ENCODE measurements around the gene SEBOX.
A peak's percentile ranks its signal among the peaks of the same experiment; 100 is the strongest.

SEBOX gene, protein sequence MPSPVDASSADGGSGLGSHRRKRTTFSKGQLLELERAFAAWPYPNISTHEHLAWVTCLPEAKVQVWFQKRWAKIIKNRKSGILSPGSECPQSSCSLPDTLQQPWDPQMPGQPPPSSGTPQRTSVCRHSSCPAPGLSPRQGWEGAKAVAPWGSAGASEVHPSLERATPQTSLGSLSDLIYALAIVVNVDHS

DNA sequence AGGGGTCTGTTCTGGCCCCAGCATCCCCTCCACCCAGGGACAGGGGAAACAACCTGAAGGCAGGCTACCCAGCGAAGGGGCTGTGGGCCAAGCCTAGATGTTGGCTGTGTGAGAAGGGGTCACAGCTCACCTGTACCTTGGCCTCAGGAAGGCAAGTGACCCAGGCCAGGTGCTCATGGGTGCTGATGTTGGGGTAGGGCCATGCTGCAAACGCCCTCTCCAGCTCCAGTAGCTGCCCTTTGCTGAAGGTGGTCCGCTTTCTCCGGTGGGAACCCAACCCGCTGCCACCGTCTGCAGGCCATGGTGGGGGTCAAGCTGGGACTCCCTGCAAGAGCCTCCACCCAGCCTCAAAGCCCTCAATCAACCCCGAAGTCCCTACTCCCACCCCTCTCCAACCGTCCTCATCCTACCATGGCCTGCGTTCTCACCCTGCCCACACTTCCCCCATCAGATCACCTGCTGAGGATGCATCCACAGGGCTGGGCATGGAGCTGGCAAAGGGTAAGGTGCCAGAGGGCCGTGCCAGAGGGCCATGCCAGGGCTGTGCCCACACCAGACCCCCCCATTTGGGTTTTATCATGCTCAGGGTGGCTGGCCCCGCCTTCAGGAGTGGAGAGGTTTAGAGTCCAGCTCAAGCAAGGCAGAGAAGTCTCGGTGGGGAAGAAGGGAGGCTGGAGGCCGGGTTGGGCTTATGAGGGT is at the start of gene SEBOX:
TSS of gene SEBOX (minus strand) at position 535 of the 699 bp plus-strand sequence. CDS start at position 487, 48 bp downstream.
- POLR2A ChIA-PET = interaction anchor here (1.0 kb wide), 1 partner anchor 18 kb away, joined by 3 read pairs; no protein-coding TSS in a partner anchor
- TF ChIP-seq, protein P1, sequence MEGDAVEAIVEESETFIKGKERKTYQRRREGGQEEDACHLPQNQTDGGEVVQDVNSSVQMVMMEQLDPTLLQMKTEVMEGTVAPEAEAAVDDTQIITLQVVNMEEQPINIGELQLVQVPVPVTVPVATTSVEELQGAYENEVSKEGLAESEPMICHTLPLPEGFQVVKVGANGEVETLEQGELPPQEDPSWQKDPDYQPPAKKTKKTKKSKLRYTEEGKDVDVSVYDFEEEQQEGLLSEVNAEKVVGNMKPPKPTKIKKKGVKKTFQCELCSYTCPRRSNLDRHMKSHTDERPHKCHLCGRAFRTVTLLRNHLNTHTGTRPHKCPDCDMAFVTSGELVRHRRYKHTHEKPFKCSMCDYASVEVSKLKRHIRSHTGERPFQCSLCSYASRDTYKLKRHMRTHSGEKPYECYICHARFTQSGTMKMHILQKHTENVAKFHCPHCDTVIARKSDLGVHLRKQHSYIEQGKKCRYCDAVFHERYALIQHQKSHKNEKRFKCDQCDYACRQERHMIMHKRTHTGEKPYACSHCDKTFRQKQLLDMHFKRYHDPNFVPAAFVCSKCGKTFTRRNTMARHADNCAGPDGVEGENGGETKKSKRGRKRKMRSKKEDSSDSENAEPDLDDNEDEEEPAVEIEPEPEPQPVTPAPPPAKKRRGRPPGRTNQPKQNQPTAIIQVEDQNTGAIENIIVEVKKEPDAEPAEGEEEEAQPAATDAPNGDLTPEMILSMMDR (IDR thresholded peaks at IDR 0.05; ENCODE audit: insufficient read depth, low read length, missing control alignments) = no peak
- DNase-seq (ENCODE audit: low read depth, low spot score) = no peak
- CTCF ChIA-PET = no interaction called here
- no peak within 1 kb of the TSS for H3K4me3 ChIP-seq (ENCODE audit: low read depth, low read length)

DNA sequence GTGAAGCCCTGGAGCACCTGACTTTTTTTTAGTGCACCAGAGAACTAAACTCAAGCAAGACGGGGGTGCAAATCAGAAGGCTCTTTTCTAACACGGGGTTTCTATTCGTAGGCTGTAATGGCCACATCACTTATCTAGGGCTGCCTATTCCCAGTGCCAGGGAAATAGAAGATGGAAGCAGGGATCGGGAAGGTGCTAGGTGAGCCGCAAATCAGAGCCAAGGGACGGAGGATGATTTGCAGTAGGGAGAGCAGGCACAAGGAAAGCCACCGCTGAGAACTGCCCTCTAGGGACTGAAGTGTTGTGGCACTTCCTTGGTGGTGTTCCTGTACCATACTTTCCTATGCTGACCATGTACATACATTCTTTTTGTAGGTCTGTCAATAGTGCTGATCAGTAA is 48.8 kb upstream of the SEBOX start:
- ChIA-PET CTCF (interaction anchor here (1.2 kb wide), 1 partner anchor 22 kb away, joined by 3 read pairs; no protein-coding TSS in a partner anchor), POLR2A (no interaction called here)
- TF ChIP-seq, protein P1 (IDR thresholded peaks at IDR 0.05; ENCODE audit: insufficient read depth, low read length, missing control alignments) = no peak
- H3K4me3 ChIP-seq (ENCODE audit: low read depth, low read length) = no peak overlapping the region
- no peak for DNase-seq (ENCODE audit: low read depth, low spot score)

DNA sequence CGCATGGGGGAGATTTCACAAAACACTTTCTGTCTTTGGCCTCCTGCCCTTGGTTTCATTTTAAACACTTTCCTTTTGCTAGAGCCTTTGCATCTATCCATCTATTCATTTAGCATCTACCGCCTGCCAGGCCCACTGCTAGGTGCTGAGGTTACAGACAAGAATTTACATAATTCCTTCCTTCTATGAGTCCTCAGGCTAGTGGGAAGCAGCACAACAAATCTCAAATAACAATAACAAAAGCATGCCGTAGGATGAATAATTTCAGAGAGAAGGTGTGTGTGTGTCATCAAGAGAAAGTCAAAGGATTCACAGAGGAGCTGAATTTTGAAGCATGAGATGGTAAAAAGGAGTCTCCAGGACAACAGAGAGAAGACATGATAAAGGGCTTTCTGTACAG is 47.1 kb upstream of the SEBOX start:
- ChIA-PET POLR2A (no interaction called here), CTCF (no interaction called here)
- no peak overlapping the region for H3K4me3 ChIP-seq (ENCODE audit: low read depth, low read length)
- TF ChIP-seq, protein P1 (IDR thresholded peaks at IDR 0.05; ENCODE audit: insufficient read depth, low read length, missing control alignments) = no peak
- no peak for DNase-seq (ENCODE audit: low read depth, low spot score)

DNA sequence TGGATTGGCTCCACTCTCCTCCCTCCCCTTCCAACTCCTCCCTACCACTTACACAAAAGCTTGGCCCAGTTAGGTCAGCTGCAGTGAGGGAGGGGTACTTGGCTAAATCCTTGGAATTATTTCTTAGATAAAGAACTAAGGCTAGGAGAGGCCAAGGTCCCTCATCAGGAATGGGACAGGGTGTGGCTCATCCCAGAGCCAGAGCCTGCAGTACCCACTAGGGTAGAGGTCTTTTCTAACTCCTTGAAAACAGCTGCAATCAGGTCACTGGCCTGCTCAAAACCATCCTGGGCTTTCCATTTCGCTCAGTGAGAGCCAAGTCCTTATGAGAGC is 42.9 kb upstream of the SEBOX start:
- H3K4me3 ChIP-seq (ENCODE audit: low read depth, low read length) = no peak overlapping the region
- POLR2A ChIA-PET = no interaction called here
- TF ChIP-seq, protein P1 (IDR thresholded peaks at IDR 0.05; ENCODE audit: insufficient read depth, low read length, missing control alignments) = no peak
- CTCF ChIA-PET = interaction anchor here (6.0 kb wide), 1 partner anchor 9 kb away, joined by 55 read pairs; no protein-coding TSS in a partner anchor
- DNase-seq (ENCODE audit: low read depth, low spot score) = no peak

DNA sequence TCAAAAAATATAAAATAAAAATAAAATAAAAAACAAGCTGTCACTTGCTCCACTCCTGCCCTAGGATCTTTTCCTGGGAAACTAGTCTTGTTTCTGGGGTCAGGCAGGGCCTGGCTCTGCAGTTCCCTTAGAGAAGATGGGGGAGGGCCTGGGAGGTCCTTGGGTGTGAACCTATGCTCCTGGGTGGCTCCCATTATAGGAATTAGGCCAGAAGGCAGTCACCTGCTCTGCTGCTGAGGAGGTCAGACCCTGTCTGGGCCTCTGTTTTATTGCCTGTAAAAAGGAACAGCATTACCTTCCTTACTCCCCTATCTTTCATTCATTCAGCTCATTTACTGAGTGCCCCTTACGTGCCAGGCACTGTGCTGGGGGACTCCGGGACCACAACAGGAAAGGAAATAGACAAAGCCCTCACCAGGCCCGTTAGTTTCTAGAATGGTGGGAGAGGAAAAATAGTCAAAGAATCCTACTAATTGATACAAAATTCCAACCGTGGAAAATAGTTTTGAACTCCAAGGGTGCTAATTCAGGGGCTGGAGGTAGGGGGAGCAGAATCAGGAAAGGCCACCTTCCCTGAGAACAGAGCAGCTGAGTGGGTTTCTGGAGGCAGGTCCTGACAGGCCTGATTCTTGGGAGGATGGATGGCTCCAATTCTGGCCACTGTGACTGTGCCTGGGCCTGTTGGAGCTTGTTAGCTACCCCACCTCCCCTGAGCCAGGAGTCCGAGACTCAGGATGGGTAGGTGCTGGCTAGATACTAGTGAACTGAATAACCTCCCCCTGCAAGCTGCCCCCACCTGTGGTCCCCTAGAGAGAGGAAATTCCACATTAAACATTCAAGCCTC is 42.4 kb upstream of the SEBOX start:
- no peak overlapping the region for H3K4me3 ChIP-seq (ENCODE audit: low read depth, low read length)
- POLR2A ChIA-PET = no interaction called here
- CTCF ChIA-PET = interaction anchor here (6.0 kb wide), 1 partner anchor 9 kb away, joined by 55 read pairs; no protein-coding TSS in a partner anchor
- TF ChIP-seq, protein P1 (IDR thresholded peaks at IDR 0.05; ENCODE audit: insufficient read depth, low read length, missing control alignments) = no peak
- DNase-seq (ENCODE audit: low read depth, low spot score) = no peak

DNA sequence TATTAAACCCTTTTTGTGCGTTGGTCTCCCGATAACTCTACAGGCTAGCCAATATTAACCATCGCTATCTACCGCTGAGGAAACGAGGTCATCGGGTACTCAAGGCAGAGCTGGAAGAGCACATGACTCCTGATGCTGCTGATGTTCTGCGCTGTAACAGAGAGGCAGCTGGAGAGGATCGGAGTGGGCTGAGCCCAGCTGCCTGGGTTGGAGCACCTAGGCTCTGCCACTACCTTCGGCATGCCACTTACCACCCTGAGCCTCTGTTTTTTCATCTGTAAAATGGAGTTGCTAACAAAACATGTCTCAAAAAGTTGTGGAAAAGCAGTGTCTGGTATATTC is 41.4 kb upstream of the SEBOX start:
- H3K4me3 ChIP-seq (ENCODE audit: low read depth, low read length) = peak overlapping the region; percentile 77
- DNase-seq (ENCODE audit: low read depth, low spot score) = no peak
- POLR2A ChIA-PET = interaction anchor here (0.6 kb wide), 1 partner anchor 365 kb away, joined by 3 read pairs; no protein-coding TSS in a partner anchor
- CTCF ChIA-PET = interaction anchor here (0.6 to 6.0 kb wide), 2 partner anchors 9 to 10 kb away, joined by 3 to 55 read pairs; no protein-coding TSS in a partner anchor
- TF ChIP-seq, protein P1 (IDR thresholded peaks at IDR 0.05; ENCODE audit: insufficient read depth, low read length, missing control alignments) = no peak

Data from AG04449 (cell line).